CD4-positive, alpha-beta T cell treated with Interleukin-6 for 4 hours (primary cell): ENCODE results near the gene FHIT.
"Not testable (repeated sequence)": the region's sequence is repeated elsewhere in the genome, so short reads cannot be mapped to it uniquely, and the experiment has no call there.

ENCODE experiments used
- DNase-seq: peaks from one replicate; pipeline ENCODE4 v3.0.0-alpha.2; 2020; ENCODE audit warnings: mixed read lengths

Gene FHIT

GRCh38 chr3:60909526-60909925, 341.7 kb downstream of the FHIT start:
- DNase-seq = no peak

GRCh38 chr3:60906283-60906682, 345.0 kb downstream of the FHIT start:
- DNase-seq = no peak

GRCh38 chr3:60898321-60898720, 352.9 kb downstream of the FHIT start:
- DNase-seq = no peak

- DNase-seq = no peak
Observed at GRCh38 chr3:60893946-60894345, 357.3 kb downstream of the FHIT start.

- DNase-seq = no peak
Observed at GRCh38 chr3:60890226-60890625, 361.0 kb downstream of the FHIT start.

GRCh38 chr3:60888952-60889351, 362.3 kb downstream of the FHIT start:
- DNase-seq = not testable (repeated sequence)

GRCh38 chr3:60887574-60887973, 363.7 kb downstream of the FHIT start:
- DNase-seq = no peak

- no peak for DNase-seq
Observed at GRCh38 chr3:60886518-60886917, 364.7 kb downstream of the FHIT start.

- DNase-seq = no peak
Observed at GRCh38 chr3:60884005-60884404, 367.2 kb downstream of the FHIT start.

- DNase-seq = no peak
Observed at GRCh38 chr3:60877188-60877587, 374.1 kb downstream of the FHIT start.

- DNase-seq = no peak
Observed at GRCh38 chr3:60870396-60870795, 380.9 kb downstream of the FHIT start.

GRCh38 chr3:60867200-60867599, 384.1 kb downstream of the FHIT start:
- no peak for DNase-seq

GRCh38 chr3:60856257-60857046, 394.8 kb downstream of the FHIT start:
- DNase-seq = no peak

GRCh38 chr3:60855250-60855649, 396.0 kb downstream of the FHIT start:
- DNase-seq = no peak

GRCh38 chr3:60854791-60855190, 396.5 kb downstream of the FHIT start:
- no peak for DNase-seq

- DNase-seq = no peak
Observed at GRCh38 chr3:60847791-60848190, 403.5 kb downstream of the FHIT start.

GRCh38 chr3:60844256-60844655, 407.0 kb downstream of the FHIT start:
- no peak for DNase-seq

GRCh38 chr3:60841355-60841754, 409.9 kb downstream of the FHIT start:
- no peak for DNase-seq

- DNase-seq = no peak
Observed at GRCh38 chr3:60839246-60839645, 412.0 kb downstream of the FHIT start.

- DNase-seq = no peak
Observed at GRCh38 chr3:60835796-60836195, 415.5 kb downstream of the FHIT start.

GRCh38 chr3:60829058-60829457, 422.2 kb downstream of the FHIT start:
- DNase-seq = no peak

- DNase-seq = no peak
Observed at GRCh38 chr3:60827666-60828065, 423.6 kb downstream of the FHIT start.

GRCh38 chr3:60826511-60826910, 424.7 kb downstream of the FHIT start:
- no peak for DNase-seq

GRCh38 chr3:60812502-60812901, 438.8 kb downstream of the FHIT start:
- DNase-seq = no peak

GRCh38 chr3:60810881-60811280, 440.4 kb downstream of the FHIT start:
- no peak for DNase-seq
